ENCODE results near the gene EARS2. TPM values are rescaled to one million over a fixed set of nuclear protein-coding genes. Genes with fewer than 3 reads are reported as not detected.

The EARS2 gene
- polyA plus RNA-seq, 1 donor from 2014 or later, result 22.2 TPM

- H3K79me2 ChIP-seq (replicated peaks; ENCODE audit: insufficient read depth, low read length), result no peaks in the 10 kb centered on the region
- TF ChIP-seq POLR2AphosphoS5 (IDR thresholded peaks at IDR 0.05) (no peak), RAD21 (conservative IDR thresholded peaks at IDR 0.05) (no peak), EZH2 (IDR thresholded peaks at IDR 0.05; ENCODE audit: borderline replicate concordance, insufficient read depth, low read length, poor library complexity, severe bottlenecking) (no peak), REST (IDR thresholded peaks at IDR 0.05; ENCODE audit: borderline replicate concordance) (no peak), TAF1 (IDR thresholded peaks at IDR 0.05; ENCODE audit: low read depth) (no peak), MXI1 (conservative IDR thresholded peaks at IDR 0.05; ENCODE audit: poor library complexity, severe bottlenecking) (no peak), CTCF (IDR thresholded peaks at IDR 0.05; ENCODE audit: poor library complexity, severe bottlenecking) (no peak), EP300 (conservative IDR thresholded peaks at IDR 0.05; ENCODE audit: poor library complexity, severe bottlenecking) (no peak)
- H4K20me1 ChIP-seq (ENCODE audit: insufficient read depth), result no peaks in the 10 kb centered on the region
- no peak overlapping the region for H3K27ac ChIP-seq (ENCODE audit: low read length)
- H3K4me3 ChIP-seq (ENCODE audit: low read length), result no peak overlapping the region
- no peaks in the 10 kb centered on the region for H3K9me3 ChIP-seq (ENCODE audit: low read length)
- H2AFZ ChIP-seq (ENCODE audit: low read depth, low read length), result no peak overlapping the region
- H3K36me3 ChIP-seq (ENCODE audit: insufficient read depth, low read length), result no peaks in the 10 kb centered on the region
- H3K9ac ChIP-seq (ENCODE audit: low read length), result no peak overlapping the region
- no peak overlapping the region for H3K4me2 ChIP-seq (ENCODE audit: low read length)
- no peaks in the 10 kb centered on the region for H3K27me3 ChIP-seq (ENCODE audit: insufficient read depth, low read depth, low read length)
- no peaks in the 10 kb centered on the region for H3K9me2 ChIP-seq (ENCODE audit: insufficient read depth, low read length)
- H3F3A ChIP-seq (ENCODE audit: insufficient read depth, low read length, poor library complexity, severe bottlenecking), result no peaks in the 10 kb centered on the region
These were observed 35.2 kb downstream of the EARS2 start for GRCh38 chr16:23521965-23522364.

GRCh38 chr16:23521037-23521743 lies 36.0 kb downstream of the EARS2 start:
- no peaks in the 10 kb centered on the region for H3K9me2 ChIP-seq (ENCODE audit: insufficient read depth, low read length)
- no peaks in the 10 kb centered on the region for H3F3A ChIP-seq (ENCODE audit: insufficient read depth, low read length, poor library complexity, severe bottlenecking)
- H3K4me2 ChIP-seq (ENCODE audit: low read length), result no peak overlapping the region
- no peak overlapping the region for H3K9ac ChIP-seq (ENCODE audit: low read length)
- H2AFZ ChIP-seq (ENCODE audit: low read depth, low read length), result no peak overlapping the region
- no peak overlapping the region for H3K4me3 ChIP-seq (ENCODE audit: low read length)
- no peaks in the 10 kb centered on the region for H3K79me2 ChIP-seq (replicated peaks; ENCODE audit: insufficient read depth, low read length)
- no peak overlapping the region for H3K27ac ChIP-seq (ENCODE audit: low read length)
- H3K36me3 ChIP-seq (ENCODE audit: insufficient read depth, low read length), result no peaks in the 10 kb centered on the region
- no peaks in the 10 kb centered on the region for H3K27me3 ChIP-seq (ENCODE audit: insufficient read depth, low read depth, low read length)
- no peaks in the 10 kb centered on the region for H3K9me3 ChIP-seq (ENCODE audit: low read length)
- H4K20me1 ChIP-seq (ENCODE audit: insufficient read depth), result no peaks in the 10 kb centered on the region
- no peak for TF ChIP-seq SMC3 (conservative IDR thresholded peaks at IDR 0.05; ENCODE audit: poor library complexity)
